ENCODE data around the gene TUBGCP2.

Gene TUBGCP2, protein sequence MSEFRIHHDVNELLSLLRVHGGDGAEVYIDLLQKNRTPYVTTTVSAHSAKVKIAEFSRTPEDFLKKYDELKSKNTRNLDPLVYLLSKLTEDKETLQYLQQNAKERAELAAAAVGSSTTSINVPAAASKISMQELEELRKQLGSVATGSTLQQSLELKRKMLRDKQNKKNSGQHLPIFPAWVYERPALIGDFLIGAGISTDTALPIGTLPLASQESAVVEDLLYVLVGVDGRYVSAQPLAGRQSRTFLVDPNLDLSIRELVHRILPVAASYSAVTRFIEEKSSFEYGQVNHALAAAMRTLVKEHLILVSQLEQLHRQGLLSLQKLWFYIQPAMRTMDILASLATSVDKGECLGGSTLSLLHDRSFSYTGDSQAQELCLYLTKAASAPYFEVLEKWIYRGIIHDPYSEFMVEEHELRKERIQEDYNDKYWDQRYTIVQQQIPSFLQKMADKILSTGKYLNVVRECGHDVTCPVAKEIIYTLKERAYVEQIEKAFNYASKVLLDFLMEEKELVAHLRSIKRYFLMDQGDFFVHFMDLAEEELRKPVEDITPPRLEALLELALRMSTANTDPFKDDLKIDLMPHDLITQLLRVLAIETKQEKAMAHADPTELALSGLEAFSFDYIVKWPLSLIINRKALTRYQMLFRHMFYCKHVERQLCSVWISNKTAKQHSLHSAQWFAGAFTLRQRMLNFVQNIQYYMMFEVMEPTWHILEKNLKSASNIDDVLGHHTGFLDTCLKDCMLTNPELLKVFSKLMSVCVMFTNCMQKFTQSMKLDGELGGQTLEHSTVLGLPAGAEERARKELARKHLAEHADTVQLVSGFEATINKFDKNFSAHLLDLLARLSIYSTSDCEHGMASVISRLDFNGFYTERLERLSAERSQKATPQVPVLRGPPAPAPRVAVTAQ

DNA sequence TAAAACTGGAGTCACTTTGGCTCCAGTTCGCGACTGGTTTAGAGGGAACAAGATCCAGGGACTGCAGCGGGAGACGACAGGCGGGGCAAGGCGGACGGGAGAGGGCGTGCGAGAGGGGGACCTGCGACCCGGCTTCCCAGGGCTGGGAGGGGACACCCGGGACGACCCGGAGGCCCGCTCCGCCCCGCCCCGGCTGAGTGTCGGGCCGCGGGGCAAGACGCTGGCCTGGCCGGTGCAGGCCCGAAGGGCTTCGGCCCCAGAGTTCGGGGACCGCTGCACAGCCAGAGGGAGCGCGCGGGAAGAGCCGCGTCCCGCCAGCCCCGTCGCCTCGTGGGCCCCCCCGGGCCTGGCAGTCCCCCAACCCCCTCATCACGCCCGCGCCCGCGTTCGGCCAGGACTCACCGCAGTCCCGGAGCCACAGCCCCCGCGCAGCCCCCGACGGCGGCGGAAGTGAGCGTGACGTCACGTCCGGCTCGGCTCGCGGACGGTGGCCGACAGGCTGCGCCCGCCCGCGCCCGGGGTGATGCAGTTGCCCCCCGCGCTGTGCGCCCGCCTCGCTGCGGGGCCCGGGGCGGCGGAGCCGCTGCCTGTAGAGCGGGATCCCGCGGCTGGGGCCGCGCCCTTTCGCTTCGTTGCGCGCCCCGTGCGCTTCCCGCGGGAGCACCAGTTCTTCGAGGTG, at the start of gene TUBGCP2, which contains the start of gene ZNF511:
TSS of gene TUBGCP2 (minus strand) at position 452 of the 679 bp plus-strand sequence. CDS start 5,931 bp downstream, outside the sequence.
TSS of gene ZNF511 (plus strand) at position 494 of the 679 bp plus-strand sequence. CDS start at position 524, 30 bp downstream.
- peak in 55 of 56 donors; percentile 49 to 96 (median 86) for DNase-seq

- DNase-seq, result peak in 6 of 56 donors; percentile 12 to 41 (median 22)
Measured at GRCh38 chr10:133357285-133358161, 48.9 kb upstream of the TUBGCP2 start, which contains the start of gene FUOM. Gene FUOM (minus strand): TSS chr10:133358019. CDS start chr10:133358007, 12 bp downstream.

DNA sequence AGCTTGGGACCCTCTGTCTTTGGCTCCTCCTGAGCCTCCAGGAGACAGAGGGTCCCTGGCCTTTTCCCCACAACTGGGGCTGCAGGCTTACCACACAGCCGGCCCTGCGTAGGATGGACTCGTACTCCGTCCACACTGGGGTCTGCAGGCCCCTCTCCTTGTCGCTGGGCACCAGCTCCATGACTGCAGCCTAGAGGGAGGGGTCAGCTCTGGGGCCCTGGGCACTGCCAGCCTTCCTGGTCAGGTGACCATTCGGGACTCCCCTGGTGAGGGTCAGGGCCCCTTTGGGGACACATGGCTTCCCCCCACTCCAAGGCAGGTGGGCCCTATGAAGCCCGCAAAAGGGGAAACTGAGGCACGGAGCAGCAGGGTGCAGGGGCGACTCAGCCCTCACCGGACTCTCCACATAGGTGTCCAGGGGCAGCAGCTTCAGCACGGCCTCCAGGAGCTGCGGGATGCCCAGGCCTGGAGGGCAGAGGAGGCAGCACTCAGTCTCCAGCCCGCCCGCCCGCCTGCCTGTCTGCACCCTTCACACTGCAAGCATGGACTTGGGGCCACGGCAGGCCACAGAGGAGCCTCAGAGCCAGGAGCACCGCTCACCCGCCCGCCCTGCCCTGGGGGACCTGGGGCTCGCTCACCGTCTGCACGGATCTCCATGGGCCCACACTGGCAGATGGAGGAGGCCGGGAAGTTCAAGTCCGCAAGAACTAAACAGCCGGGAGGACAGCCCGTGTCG, 48.0 kb upstream of the TUBGCP2 start:
- no peak for DNase-seq

- no peak for DNase-seq
Measured at GRCh38 chr10:133355991-133356390, 47.3 kb upstream of the TUBGCP2 start.

GRCh38 chr10:133355266-133355665, 46.6 kb upstream of the TUBGCP2 start:
- no peak for DNase-seq

GRCh38 chr10:133354672-133355240, 46.1 kb upstream of the TUBGCP2 start:
- no peak for DNase-seq

GRCh38 chr10:133353988-133354605, 45.4 kb upstream of the TUBGCP2 start:
- DNase-seq, result no peak

GRCh38 chr10:133353202-133353959, 44.7 kb upstream of the TUBGCP2 start:
- no peak for DNase-seq

- no peak for DNase-seq
Measured at GRCh38 chr10:133351408-133352318, 43.0 kb upstream of the TUBGCP2 start.

DNA sequence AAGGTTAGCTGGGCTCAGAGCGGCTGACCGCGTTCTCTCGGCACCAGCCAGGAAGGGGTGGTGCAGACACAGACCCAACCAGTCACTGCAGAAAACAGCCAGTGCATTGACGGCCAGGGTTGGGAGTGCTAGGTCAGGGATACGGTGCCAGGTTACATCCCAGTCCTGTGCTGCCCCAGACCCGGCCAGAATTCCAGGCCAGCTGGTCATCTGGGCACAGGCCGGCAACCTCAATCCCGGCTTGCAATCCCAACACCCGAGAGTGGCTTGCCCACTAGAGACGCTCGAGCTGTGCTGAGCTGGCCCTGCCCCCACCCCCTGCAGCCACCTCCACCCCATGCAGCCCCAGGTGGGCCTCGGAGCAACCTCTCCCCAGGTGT, 42.3 kb upstream of the TUBGCP2 start:
- no peak for DNase-seq

GRCh38 chr10:133350283-133350949, 41.7 kb upstream of the TUBGCP2 start:
- DNase-seq, result no peak

DNA sequence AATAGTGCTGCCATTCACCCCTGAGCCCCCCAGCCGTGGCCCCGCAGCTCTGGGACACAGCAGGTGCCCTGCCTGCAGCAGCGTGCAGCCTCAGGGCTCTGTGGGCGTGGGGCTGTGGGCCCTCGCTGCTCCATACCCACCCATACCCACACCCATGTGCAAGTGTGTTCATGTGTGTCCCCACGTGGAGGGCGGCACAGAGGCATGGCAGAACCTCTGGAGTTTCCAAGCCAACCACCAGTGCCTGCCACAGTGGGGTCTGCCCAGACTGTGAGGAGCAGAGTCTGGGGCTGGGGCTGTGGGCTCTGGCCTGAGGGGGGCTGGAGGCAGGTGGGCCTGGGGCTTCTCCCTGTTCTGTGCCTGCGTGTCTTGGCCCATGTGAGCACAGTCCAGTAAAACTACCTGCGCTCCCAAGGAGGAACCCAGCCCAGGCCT, 40.9 kb upstream of the TUBGCP2 start:
- DNase-seq, result no peak

GRCh38 chr10:133349160-133349568, 40.5 kb upstream of the TUBGCP2 start:
- no peak for DNase-seq

GRCh38 chr10:133347710-133348517, 39.2 kb upstream of the TUBGCP2 start:
- DNase-seq, result no peak

- no peak for DNase-seq
Measured at GRCh38 chr10:133346413-133346812, 37.7 kb upstream of the TUBGCP2 start.
